ENCODE results near the gene ARFGAP2.
"Not testable (repeated sequence)": the region's sequence is repeated elsewhere in the genome, so short reads cannot be mapped to it uniquely, and the experiment has no call there.

Gene ARFGAP2

DNA sequence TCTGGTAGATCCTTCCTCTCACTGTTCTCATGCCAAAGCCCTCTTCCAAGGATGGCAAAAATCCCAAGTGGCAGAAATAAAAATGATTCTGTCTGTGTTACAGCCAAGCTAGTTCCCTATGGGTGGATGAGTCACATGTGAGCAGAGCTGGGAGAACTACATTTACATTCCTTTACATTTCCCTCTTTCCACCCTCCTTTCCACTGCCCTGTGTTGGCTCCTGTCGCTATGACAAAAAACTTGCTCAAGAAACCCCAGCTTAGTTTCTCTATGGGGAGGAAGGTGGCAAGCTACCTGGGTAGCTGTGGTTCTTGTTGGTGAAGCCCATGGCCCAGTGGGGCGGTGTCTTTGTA, 27.9 kb upstream of the ARFGAP2 start:
- Histone ChIP-seq H3K36me3 (no peaks in the 10 kb centered on the region), H3K9me3 (no peaks in the 10 kb centered on the region), H3K4me3 (ENCODE audit: low read depth, low read length) (no peak overlapping the region), H3K4me1 (no peaks in the 10 kb centered on the region), H3K27me3 (no peaks in the 10 kb centered on the region)
- TF ChIP-seq, protein P1, sequence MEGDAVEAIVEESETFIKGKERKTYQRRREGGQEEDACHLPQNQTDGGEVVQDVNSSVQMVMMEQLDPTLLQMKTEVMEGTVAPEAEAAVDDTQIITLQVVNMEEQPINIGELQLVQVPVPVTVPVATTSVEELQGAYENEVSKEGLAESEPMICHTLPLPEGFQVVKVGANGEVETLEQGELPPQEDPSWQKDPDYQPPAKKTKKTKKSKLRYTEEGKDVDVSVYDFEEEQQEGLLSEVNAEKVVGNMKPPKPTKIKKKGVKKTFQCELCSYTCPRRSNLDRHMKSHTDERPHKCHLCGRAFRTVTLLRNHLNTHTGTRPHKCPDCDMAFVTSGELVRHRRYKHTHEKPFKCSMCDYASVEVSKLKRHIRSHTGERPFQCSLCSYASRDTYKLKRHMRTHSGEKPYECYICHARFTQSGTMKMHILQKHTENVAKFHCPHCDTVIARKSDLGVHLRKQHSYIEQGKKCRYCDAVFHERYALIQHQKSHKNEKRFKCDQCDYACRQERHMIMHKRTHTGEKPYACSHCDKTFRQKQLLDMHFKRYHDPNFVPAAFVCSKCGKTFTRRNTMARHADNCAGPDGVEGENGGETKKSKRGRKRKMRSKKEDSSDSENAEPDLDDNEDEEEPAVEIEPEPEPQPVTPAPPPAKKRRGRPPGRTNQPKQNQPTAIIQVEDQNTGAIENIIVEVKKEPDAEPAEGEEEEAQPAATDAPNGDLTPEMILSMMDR (IDR thresholded peaks at IDR 0.05; ENCODE audit: low read depth, low read length): no peak
- DNase-seq: no peak

DNA sequence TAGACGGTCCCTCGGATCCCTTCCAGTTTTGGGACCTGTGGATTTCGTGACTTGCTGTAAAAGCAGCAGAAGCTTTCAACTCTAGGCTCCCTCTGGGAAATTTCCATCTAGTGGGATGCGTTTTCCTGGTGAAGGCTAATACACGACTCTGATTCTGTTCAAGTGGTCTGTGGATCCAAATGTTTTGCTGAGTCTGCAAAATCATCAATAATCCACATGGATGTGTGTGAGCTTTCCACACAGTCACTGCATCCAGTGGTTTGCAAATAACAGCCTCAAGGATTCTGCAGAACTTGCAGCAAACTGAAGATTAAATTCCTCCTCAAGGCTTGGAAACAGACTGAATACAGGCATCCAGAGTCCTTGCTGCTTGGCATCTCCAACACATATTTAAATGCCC, 25.9 kb upstream of the ARFGAP2 start:
- Histone ChIP-seq H3K4me3 (ENCODE audit: low read depth, low read length) (no peak overlapping the region), H3K27me3 (no peaks in the 10 kb centered on the region), H3K36me3 (no peaks in the 10 kb centered on the region), H3K4me1 (no peaks in the 10 kb centered on the region), H3K9me3 (no peaks in the 10 kb centered on the region)
- no peak for DNase-seq
- TF ChIP-seq, protein P1 (IDR thresholded peaks at IDR 0.05; ENCODE audit: low read depth, low read length): no peak

DNA sequence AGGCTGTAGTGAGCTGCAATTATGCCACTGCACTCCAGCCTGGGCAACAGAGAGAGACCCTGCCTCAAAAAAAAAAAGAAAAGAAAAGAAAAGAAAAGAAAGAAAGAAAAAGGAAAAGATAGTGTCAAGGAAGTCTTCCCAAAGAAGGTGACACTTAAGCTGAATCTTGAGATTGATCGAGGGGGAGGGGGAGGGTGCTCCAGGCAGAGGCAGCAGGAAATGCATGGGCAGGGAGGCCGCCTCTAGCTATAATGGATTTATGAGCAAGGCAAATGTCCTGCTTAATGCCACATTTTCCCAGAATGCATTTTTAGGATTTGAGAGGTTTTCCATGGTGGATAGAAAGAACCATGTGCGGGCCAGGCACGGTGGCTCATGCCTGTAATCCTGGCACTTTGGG, 24.3 kb upstream of the ARFGAP2 start:
- Histone ChIP-seq H3K4me1 (no peaks in the 10 kb centered on the region), H3K36me3 (no peaks in the 10 kb centered on the region), H3K9me3 (no peaks in the 10 kb centered on the region), H3K27me3 (no peaks in the 10 kb centered on the region), H3K4me3 (ENCODE audit: low read depth, low read length) (no peak overlapping the region)
- TF ChIP-seq, protein P1 (IDR thresholded peaks at IDR 0.05; ENCODE audit: low read depth, low read length): no peak
- DNase-seq: no peak

- H3K9me3 ChIP-seq; H3K4me3 ChIP-seq (ENCODE audit: low read depth, low read length); H3K36me3 ChIP-seq; H3K27me3 ChIP-seq; DNase-seq; H3K4me1 ChIP-seq: not testable (repeated sequence)
Measured at GRCh38 chr11:47198161-47198560, 21.5 kb upstream of the ARFGAP2 start.

DNA sequence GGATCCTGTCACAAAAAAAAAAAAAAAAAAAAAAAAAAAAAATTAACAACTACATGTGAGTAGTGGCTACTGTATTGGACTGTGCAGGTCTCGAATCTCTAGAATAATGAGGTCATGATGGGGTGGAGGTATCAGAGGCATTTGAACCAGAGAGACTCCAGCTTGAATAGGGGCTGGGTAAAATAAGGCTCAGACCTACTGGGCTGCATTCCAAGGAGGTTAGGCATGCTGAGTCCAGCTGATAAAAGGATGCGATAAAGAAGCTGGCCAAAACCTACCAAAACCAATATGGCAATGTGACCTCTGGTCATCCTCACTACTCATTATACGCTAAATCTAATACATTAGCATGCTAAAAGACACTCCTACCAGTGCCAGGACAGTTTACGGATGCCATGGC, 15.4 kb upstream of the ARFGAP2 start:
- H3K36me3 ChIP-seq: no peaks in the 10 kb centered on the region
- no peaks in the 10 kb centered on the region; the same call in 1 of the 2 replicates for H3K4me1 ChIP-seq
- H3K9me3 ChIP-seq: no peaks in the 10 kb centered on the region
- H3K27me3 ChIP-seq: no peaks in the 10 kb centered on the region
- DNase-seq: no peak
- H3K4me3 ChIP-seq (ENCODE audit: low read depth, low read length): no peak overlapping the region
- TF ChIP-seq, protein P1 (IDR thresholded peaks at IDR 0.05; ENCODE audit: low read depth, low read length): no peak

DNA sequence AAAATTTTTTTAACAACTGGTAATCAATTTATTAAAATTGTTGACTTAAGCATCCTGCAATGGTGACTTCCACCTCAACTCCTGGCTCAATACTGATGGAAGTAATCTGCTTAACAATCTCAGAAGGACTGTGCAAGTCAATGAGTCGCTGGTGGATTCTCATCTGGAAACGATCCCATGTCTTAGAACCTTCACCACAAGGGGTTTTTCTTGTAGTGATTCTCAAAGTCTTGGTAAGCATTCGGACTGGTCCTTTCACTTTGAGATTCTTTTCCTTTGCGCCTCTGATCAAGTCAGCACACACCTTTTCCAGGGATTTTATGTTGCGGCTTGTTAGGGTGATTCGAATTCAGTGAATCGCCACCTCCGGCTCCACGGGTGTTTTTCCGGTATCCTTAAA, 14.5 kb upstream of the ARFGAP2 start:
- not testable (repeated sequence) for H3K4me1 ChIP-seq; DNase-seq; H3K36me3 ChIP-seq; H3K9me3 ChIP-seq; H3K27me3 ChIP-seq; H3K4me3 ChIP-seq (ENCODE audit: low read depth, low read length)

GRCh38 chr11:47189100-47189834, 12.6 kb upstream of the ARFGAP2 start:
- no peak for DNase-seq
- no peaks in the 10 kb centered on the region for H3K36me3 ChIP-seq

More at GRCh38 chr11:47189100-47189834, 12.6 kb upstream of the ARFGAP2 start:
- Histone ChIP-seq H3K9me3 (no peaks in the 10 kb centered on the region), H3K4me1 (no peaks in the 10 kb centered on the region; the same call in 1 of the 2 replicates), H3K27me3 (no peaks in the 10 kb centered on the region), H3K4me3 (ENCODE audit: low read depth, low read length) (no peak overlapping the region)
- TF ChIP-seq, protein P1 (IDR thresholded peaks at IDR 0.05; ENCODE audit: low read depth, low read length): no peak
